T follicular helper cell (primary cell): ENCODE results near the gene HEBP2.

Source experiments
- DNase-seq: peaks from one replicate; pipeline ENCODE4 v3.0.0-alpha.2; 2020; ENCODE audit warnings: low read depth

HEBP2 gene

DNA sequence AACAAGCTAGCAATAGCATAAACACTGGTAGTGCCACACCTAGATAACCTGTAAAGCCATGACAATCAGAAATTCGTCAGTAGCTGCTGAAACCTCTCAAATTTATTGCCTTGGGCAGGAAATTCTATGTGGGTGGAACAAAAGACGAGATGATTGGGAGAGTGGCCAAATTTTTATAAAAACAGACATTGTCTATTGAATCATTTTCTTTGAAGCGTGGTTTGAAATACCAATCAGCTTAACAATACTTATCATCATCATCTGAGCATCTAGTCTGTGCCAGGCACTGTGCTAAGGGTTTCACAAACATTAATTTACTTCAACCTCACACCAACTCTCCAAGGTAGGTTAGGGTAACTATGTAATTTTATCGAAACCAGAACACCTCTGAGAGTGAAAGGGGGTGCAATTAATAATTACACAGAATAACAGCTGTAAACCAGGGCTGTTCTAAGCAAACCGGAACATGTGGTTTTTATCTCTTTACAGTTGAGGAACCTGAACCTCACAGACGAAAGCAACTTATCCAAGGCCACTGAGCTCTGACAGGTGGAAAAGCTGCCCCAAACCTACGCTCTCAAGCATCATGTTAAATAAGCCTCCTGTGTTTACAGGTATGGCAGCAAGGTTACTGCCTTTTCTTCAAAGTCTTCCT, 51.9 kb downstream of the HEBP2 start:
- peak; percentile 17 for DNase-seq

DNA sequence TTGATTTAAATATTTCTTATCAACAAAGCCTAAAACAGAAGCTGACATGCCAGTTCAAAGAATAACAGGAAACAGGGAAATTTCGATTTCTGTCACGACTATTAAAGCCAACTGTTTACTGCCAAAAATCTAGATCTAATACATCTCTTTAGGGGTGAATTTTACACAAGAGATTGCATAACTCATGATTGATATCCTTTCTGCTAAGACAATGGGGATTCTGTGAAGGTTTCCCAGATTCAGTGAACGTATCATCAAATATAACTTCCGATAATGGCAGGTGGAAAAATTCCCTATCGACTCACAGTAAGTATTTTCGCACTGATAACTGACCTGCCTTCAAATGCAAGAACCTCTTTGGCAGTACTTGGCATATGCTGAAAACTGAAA, 52.4 kb downstream of the HEBP2 start:
- DNase-seq: no peak

DNA sequence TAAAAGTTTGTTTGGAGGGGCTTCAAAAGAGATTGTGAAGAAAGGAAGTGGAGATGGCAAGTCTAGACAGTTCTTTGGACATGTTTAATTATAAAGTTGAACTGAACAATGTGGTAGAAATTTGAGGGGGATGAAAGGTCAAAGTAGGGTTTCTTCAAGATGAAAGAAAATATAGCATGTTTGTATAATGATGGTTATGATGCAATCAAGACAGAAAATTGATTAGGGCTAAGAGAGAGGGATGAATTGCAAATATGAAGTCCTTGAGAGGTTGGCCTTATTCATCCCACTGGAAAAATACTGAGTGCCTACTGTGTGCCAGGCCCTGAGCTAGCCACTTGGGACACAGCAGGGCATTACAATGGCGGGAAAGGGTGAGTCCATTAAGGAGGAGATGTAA, 57.6 kb downstream of the HEBP2 start:
- DNase-seq: no peak

DNA sequence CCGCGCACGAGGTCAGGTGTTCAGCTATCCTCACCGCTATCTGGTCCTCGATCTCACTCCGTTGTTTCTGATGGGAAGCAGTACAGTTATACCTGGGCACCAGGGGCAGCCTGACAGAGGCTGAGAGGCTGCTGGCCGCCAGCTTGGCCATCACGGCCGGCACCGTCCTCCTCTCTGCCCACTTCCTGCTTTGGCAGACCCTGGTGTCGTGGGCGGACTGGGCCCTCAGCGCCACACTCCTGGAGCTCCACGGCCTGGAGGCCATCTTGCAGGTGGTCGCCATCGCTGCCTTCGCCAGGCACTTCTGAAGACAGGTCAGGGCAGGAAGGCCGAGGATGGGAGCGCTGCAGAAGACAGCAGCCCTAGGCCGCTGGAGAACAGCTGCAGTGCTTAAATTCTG, 60.1 kb downstream of the HEBP2 start:
- no peak for DNase-seq

DNA sequence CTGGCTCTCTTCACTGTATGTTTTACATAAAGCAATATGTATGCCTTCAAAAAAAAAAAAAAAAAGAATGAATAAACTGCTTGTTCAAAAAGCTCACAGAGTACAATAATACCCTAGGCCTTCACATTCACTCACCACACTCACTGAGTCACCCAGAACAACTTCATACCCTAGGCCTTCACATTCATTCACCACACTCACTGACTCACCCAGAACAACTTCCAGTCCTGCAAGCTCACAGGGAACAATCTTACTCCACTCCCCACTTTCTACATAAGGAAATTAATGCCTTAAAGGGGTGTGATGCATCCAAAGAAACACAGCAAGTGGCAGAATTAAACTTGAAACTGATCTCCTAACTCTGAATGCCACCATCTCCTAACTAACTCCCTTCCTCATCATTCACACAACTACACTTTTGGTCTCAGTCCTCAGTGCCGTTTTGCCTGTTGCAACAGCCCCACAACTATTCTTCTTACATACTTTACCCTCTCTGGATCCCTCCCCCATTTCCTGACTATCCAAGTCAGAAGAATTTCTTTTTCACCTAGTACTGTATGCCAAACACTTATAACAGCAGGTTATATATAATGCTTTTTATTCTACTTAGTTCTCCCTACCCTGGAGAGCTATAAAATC, 61.1 kb downstream of the HEBP2 start:
- no peak for DNase-seq

DNA sequence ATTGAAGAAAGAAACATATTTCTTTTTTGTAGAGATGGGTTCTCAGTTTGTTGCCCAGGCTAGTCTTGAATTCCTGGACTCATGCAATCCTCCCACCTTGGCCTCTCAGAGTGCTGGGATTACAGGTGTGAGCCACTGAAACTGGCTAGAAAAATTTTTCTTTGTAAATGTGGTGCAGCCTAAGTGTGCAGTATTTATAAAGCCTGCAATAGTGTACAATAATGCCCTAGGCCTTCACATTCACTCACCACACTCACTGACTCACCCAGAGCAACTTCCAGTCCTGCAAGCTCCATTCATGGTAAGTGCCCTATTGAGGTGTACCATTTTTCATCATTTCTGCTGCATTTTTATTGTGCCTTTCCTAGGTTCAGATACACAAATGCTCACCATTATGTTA, 63.9 kb downstream of the HEBP2 start:
- no peak for DNase-seq

DNA sequence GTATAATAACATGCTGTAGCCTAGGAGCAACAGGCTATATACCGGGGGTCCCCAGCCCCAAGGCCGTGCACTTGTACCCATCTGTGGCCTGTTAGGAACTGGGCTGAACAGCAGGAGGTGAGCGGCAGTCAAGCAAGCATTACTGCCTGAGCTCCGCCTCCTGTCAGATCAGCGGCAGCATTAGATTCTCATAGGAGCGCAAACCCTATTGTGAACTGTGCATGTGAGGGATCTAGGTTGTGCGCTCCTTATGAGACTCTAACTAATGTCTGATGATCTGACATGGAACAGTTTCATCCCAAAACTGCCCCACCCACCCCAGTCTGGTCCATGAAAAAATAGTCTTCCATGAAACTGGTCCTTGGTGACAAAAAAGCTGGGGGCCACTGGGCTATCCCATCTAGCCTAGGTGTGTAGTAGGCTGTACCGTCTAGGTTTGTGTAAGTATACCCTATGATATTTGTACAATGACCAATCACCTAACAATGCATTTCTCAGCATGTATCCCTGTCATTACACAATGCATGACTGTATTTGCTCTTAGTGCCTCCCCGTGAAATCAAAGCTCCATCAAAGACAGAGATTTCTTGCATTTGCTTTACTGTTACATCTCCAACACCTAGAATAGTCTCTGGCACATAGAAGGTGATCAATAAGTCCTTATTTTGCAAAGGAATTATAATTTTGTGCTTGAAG, 64.4 kb downstream of the HEBP2 start:
- no peak for DNase-seq
